HG02588 (cell line): ENCODE results near the gene ATP6V0E2.
"Not testable (repeated sequence)": the region's sequence is repeated elsewhere in the genome, so short reads cannot be mapped to it uniquely, and the experiment has no call there.

Experiments
- ATAC-seq: cut with Tn5 transposase; IDR thresholded peaks from one replicate; pipeline ENCODE4 v1.9.1; 2021; ENCODE audit warnings: mild to moderate bottlenecking, moderate library complexity; ENCODE audit not compliant: unreplicated experiment

Gene ATP6V0E2

DNA sequence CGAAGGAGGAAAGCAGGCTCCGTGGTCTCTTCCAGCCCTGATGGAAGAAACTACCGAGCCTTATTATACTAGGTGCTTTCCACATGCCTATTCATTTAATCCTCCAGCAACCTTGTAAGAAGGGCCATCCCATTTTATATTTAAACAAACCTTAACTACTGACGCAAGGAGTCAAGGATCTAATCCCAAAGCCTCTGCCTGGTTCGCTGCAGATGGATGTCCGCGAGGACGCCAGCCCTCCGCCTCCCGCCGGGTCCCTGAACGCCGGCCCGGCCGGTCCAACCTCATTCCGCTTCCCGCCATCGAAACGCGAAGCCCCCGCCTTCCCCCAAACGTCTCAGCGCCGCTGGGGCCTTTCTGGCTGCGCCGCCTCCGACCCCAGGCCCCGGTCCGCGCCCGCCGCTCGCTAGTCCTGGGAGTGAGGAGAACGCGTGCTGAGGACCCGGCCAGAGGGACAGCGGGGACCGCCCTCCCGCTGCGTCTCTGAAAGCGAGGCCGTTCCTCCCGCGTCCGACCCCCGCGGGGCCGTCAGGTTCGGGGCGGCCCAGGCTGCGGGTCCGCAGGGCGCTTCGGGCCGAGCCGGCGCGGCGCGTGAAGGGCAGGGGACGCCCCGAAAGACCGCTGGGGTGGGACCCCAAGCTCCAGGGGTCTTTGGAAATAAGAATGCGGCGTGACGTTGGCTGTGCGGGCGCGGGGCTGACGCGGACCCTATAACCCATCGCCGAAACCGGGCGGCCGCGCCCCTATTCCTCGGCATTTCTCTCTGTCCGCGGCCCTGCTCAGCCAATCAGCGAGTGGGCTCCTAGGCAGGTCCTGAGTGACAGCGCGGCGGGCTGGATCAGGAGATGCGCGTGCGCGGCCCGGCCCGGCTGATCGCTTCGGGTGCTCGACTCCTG is at the start of gene ATP6V0E2:
Gene ATP6V0E2 (plus strand): TSS at position 896 of the 896 bp plus-strand sequence. CDS start 97 bp downstream, outside the sequence.
- ATAC-seq: peak; percentile 94

DNA sequence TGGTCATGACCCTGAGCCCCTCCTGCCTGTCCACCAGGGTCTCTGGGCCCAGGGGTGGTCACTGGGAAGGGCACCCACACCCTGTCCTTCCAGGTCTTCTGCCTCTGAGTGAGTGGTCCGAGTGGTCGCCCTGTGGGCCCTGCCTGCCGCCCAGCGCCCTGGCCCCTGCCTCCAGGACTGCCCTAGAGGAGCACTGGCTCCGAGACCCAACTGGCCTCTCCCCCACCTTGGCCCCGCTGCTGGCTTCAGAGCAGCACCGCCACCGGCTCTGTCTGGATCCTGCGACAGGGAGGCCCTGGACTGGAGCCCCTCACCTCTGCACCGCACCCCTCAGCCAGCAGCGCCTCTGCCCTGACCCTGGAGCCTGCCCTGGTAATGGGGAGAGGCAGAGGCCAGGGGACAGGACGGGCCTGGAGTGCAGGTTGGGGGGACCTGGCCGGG is 49.4 kb upstream of the ATP6V0E2 start:
- no peak for ATAC-seq

DNA sequence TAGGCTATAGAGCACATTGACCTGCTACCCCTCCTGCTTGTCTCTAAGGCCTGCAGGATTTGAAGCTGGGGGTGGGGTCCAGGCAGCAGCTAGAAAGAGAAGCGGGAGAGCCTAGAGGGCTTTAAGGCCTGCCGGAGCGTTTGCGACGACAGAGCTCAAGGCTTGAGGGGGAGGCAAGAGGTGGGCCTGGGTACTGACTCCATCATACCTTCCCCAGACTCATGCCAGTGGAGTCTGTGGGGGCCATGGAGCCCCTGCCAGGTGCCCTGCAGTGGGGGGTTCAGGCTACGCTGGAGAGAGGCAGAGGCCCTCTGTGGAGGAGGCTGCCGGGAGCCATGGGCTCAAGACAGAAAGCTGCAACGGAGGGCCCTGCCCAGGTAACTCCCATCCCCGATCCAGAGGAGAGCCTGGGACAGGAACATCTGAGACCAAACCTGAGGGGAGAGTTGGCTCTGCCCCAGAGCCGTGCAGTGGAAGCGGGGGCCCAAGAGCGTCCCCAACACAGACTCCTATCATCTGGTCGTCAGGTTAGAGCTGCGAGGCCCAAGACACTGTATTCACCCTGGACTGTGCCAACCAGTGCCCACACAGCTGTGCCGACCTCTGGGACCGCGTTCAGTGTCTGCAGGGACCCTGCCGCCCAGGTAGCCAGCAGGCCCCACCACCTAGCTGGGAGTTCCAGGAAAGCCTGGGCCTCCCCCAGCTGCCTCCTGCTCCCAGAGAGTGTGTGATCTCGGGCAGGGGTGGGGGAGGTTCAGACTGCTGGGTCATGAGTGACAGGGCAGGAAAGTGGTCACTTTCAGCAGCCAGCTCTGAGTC is 48.8 kb upstream of the ATP6V0E2 start:
- no peak for ATAC-seq

DNA sequence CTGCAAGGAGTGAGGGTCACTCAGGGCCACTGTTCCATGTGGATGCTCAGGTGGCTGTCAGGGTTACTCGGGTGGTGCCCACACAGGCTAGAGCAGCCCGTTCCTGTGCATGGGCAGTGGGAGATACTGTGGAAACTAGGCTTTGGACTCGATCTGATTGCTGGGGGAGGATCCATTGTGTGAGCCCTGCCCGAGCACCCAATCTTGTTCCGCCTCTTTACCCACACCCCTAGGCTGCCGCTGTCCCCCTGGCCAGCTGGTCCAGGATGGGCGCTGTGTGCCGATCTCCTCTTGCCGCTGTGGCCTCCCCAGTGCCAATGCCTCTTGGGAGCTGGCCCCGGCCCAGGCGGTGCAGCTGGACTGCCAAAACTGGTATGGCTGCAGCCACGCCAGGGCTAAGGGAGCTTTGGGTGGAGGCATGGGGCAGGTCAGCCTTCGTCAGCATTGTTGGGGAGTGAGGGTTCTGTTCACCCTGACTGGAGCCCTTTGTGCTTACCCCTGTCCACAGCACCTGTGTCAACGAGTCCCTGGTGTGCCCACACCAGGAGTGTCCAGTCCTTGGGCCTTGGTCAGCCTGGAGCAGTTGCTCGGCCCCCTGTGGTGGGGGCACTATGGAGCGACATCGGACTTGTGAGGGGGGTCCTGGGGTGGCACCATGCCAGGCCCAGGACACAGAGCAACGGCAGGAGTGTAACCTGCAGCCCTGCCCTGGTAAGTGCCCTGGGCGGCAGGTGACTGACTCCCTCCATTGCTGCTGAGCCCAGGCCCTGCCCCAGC is 48.0 kb upstream of the ATP6V0E2 start:
- no peak for ATAC-seq

DNA sequence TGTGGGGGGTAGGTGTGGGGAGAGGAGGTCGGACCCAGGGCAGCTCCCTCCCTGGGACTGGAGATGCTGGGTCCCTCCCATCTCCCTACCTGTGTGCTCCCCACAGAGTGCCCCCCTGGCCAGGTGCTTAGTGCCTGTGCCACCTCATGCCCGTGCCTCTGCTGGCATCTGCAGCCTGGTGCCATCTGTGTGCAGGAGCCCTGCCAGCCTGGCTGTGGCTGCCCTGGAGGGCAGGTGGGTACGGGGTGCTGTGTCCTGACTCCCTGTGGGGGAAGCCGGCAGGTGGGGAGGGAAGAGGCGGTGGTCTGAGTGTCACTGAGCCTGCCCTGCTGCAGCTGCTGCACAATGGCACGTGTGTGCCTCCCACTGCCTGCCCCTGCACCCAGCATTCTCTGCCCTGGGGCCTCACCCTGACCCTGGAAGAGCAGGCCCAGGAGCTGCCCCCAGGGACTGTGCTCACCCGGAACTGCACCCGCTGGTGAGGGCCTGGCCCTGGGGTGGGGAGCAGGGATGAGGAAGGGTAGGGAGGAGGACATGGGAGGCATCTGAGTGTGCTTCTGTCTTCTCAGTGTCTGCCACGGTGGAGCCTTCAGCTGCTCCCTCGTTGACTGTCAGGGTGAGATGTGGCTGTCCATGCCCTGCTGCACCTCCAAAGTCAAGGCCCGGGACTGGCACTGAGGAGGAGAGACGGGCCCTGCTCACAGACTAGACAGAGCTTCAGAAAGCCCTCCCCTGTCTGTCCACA is 47.3 kb upstream of the ATP6V0E2 start:
- no peak for ATAC-seq

DNA sequence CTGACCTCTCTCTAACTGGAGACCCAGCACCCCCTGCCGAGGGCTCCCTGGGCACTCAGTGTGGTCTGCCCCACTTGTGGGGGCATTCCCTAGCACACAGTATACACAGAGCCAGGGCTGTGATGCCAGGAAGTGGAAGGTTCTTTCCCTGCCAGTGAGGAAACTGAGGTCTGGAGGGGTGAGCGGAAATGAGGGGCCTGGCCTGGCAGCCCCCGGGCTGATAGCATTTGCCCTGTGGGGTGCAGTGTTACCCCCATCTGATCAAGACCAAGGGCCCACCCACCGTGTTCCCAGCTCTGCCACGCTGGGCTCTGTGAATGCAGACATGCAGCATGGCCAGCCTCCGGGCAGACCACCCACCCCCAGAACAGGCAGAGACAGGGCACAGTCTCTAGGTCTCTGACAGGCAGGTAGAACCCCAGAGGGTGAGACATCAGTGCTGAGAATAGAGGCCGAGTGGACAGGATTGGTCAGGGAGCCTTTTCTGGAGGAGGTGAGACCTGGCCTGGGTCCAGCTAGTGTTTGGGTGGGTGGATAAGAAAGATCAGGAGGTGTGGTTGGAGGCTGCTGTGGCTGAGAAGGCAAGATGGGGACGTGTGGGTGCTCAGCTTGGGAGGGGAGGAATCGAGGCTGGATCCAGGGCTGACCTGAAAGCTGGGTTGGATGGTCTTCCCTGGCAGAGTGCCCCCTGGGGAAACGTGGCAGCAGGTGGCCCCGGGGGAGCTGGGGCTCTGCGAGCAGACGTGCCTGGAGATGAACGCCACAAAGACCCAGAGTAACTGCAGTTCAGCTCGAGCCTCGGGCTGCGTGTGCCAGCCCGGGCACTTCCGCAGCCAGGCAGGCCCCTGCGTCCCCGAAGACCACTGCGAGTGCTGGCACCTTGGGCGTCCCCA is 46.4 kb upstream of the ATP6V0E2 start:
- ATAC-seq: no peak

DNA sequence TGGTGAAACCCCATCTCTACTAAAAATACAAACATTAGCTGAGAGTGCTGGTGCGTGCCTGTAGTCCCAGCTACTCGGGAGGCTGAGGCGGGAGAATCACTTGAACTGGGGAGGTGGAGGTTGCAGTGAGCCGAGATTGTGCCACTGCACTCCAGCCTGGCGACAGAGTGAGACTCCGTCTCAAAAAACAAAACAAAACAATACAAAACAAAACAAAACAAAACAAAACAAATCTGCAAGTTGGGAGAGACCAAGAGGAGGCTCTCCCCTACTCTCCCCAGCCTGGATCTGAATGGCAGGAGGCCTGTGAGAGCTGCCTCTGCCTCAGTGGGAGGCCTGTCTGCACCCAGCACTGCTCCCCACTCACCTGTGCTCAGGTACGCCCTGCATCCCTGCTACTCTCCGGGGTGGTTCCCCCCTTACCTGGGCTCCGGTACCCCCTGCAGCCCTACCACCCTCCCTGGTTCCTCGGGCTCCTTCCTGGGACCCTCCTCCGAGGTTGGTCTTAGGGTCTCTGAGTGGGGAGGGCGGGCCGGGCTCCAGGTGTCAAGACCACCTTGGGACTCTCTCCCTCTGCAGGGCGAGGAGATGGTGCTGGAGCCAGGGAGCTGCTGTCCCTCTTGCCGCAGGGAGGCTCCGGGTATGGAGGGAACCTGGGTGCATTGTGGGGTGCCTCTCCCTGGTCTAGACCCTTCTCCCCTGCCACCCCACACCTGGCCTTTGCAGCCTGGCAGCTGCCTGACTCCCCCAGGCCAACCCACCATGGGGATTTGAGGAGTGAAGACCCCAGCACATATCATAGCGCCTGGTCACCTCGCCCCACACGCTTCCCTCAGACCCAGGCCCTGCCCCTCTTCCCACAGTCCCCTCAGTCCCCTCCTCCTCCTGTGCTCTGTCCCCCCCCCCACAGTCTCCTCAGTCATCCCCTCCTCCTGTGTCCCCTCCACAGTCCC is 45.1 kb upstream of the ATP6V0E2 start:
- ATAC-seq: no peak

DNA sequence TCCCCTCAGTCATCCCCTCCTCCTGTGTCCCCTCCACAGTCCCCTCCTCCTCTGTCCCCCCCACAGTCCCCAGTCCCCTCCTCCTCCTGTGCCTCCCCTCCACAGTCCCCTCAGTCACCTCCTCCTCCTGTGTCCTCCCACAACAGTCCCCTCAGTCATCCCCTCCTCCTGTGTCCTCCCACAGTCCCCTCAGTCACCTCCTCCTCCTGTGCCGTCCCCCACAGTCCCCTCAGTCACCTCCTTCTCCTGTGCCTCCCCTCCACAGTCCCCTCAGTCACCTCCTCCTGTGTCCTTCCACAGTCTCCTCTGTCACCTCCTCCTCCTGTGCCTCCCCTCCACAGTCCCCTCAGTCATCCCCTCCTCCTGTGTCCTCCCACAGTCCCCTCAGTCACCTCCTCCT is 43.2 kb upstream of the ATP6V0E2 start:
- ATAC-seq: not testable (repeated sequence)

DNA sequence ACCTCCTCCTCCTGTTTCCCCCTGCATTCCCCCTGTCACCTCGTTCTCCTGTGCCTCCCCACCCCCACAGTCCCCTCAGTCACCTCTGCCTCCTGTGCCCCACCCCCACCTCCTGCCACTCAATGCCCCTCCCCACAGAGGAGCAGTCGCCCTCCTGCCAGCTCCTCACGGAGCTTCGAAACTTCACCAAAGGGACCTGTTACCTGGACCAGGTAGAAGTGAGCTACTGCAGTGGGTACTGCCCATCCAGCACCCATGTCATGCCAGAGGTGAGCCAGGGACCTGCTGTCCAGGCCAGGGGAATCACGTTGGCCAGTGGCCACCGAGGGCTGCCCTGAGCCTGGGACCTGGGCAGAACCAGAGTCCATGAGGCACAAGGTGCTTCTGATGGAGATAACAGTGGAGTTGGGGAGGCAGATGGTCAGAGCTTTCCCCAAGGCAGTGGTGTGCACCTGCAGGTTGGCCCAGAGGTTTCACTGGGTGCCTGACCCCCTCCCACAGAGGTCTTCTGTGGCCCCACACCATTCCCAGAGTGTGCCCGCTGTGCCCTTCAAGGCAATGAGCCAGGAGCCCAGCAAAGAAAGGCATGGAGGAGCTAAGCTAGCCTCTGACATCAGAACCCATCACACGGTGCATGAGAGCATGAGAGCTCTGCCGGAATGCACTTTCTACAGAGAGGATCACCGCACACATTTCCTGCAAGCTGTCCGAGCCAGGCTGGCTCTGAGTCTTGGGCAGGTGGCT is 42.6 kb upstream of the ATP6V0E2 start:
- ATAC-seq: no peak

DNA sequence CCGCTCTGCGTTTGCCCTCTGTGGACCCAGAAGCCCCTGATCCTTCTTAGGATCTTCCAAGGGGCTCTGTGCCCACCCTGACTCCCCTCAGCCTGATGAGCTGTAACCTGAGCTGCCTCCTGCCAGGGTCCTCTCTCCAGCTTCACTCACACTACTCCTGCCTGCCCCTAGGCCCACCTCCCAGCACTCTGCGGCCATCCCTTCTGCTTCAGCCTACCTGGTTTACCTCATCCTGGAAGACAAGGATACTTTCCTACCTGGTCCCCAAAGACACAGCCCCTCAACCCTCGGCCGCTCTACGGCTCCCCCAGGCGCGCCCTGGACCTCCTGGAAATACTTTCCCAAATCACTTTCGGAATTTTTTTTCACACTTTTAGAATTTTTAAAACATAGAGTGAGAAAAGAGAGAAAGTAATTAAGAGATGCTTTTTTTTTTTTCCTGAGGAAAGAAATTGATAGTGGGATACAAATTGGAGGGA is 42.0 kb upstream of the ATP6V0E2 start:
- ATAC-seq: no peak

DNA sequence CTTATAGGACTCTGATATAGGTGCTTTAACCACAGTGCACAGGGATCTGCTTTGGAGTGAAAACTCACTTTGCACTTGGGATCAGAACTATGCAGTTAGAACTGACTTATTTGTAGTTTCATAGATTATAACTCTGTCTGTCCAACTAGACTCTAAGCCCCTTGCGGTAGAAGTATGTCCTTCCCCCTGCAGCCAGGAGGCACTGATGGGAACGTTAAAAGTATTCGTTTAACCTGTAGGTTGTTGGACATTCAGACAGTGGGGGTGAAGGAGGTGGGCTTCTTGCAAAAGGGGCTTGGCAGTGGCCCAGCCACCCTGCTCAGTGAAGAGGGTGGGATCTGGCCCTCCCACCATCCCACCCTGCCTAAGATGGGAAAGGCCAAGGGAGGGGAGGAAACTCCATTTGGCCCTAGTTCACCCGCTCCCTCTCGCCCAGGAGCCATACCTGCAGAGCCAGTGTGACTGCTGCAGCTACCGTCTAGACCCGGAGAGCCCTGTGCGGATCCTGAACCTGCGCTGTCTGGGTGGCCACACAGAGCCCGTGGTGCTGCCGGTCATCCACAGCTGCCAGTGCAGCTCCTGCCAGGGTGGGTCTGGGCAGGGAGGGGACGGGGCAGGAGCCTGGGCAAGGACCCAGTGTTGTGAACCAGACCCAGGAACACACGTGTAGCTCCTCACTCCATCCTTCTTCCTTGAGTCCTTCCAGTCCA is 41.3 kb upstream of the ATP6V0E2 start:
- ATAC-seq: no peak

DNA sequence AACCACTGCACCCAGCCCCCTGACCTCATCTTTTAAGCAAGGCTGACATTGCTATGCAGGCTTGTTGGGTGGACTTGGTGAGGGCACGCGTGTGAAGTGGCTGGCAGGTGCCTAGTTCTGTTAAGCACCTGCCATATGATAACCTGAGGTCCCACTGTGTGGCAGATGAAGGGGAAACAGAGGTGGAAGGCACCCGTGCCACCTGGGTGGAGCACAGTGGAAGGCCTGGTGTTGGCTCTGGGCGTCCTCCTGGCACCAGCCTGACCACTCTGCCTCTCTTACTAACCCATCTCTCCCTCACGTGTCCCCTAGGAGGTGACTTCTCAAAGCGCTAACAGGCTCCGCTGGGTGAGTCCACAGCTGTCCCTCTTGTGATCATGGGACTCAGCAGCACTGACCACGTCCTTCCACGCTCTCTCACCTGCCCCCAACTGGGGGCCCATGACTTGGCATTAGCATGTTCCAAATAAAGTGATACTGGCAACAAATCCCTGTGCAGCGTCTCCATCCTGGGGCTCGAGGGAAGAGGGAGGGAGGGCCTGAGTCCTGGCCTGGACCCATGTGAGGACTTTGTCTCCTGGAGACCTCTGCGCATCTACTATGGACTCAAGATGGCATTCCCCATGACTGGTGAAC is 40.2 kb upstream of the ATP6V0E2 start:
- ATAC-seq: no peak

DNA sequence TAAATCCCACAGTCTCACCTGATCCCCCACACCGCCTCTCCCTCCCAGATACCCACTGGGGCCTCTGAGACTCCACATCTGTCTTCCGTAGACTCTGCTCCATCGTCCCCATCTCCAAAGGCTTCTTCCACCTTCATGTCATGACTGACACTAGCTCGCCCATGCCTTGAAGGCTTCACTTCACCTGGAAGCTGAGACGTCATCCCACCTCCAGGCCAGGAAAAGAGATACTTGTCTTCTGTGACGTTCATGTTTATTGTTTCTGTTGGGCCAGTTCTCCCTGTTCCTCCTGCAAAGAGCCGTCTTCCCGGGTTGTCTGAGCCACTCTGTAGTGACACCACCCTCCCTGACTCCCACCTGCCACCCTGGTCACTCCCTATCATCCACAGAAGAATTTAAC is 39.2 kb upstream of the ATP6V0E2 start:
- ATAC-seq: no peak

DNA sequence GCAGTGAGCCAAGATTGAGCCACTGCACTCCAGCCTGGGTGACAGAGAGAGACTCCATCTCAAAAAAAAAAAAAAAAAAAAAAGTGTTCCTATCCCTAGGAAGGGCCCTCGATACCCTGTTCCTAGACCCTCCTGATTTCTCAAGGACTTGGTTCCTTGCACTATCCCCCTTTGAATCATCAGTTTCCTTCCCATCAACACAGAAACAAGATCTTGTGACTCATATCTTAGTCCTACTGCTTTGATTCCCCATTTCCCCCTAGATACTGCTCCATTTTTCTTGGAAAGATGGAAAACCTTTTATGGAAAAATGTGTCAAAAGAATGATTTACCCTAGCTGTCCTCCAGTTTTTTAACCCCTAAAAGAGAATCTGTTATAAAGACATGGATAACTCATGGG is 37.3 kb upstream of the ATP6V0E2 start:
- ATAC-seq: no peak

DNA sequence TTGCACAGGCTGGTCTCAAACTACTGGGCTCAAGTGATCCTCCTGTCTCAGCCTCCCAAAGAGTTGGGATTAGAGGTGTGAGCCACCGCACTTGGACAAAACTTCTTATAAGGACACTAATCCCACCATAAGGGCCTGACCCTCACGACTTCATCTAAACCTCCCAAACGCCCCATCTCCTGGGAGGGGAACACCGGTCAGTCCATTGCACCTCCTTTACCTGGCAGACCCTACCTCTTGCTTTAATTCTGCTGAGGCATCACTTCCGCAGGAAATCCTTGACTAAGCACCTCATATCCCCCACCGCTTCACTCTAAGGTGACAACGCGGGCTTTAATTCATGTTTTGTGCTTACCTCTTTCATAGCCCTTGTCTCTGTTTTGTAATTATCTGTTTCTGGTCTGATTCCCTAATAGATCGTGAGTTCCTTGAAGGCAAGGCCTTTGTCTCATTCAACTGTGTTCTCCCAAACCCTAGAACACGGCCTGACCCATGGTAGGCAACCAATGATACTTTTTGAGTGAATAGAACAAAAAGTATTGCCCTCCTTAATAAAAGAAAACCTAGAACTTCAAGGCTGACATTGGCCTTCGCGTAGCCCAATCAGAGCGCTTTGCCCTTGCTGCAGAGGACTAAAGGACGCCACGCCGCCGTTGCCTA is 36.1 kb upstream of the ATP6V0E2 start:
- ATAC-seq: no peak
